HG03025 (cell line): ENCODE measurements around the gene SULF2.

Experiments used
- ATAC-seq: cut with Tn5 transposase; IDR thresholded peaks from one replicate; pipeline ENCODE4 v1.9.1; 2021; ENCODE audit warnings: mild to moderate bottlenecking, moderate library complexity; ENCODE audit not compliant: unreplicated experiment, low FRiP score

The SULF2 gene

DNA sequence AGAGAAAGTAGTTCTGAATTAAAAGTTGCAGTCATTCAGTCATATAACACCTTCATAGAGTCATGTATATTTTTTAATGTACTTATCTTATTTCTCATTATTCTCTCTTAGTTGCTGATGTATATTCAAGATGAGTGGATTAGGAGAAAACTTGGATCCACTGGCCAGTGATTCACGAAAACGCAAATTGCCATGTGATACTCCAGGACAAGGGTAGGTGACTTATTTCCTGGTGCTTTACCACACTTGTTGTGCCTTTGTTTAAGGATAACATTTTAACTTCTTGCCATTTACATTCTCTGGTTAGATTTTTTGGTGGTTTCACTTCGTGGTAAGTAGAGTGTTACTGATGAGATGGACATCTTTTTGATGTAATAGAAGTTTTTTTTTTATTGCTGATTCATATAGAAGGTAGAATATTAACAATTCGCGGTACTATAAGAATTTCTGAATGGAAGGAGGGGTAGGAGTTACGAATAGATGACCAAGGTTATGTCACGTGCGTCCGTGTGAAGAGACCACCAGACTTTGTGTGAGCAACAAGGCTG is 163.1 kb downstream of the SULF2 start:
- ATAC-seq = no peak

GRCh38 chr20:47620808-47621805 is 164.2 kb downstream of the SULF2 start:
- ATAC-seq = no peak

DNA sequence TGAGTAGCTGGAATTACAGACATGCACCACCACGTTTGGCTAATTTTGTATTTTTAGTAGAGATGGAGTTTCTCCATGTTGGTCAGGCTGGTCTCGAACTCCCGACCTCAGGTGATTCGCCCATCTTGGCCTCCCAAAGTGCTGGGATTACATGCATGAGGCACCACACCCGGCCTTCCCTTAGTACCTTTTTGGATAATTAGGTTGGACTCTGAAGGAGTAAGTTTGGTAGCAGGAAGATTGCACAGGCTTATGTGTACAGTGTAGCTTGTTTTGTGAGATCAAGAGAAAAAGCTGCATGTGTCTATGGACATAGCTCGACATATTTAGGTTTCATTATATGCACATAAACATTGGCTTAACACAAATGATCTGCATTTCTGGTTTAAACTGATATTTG is 166.8 kb downstream of the SULF2 start:
- no peak for ATAC-seq

DNA sequence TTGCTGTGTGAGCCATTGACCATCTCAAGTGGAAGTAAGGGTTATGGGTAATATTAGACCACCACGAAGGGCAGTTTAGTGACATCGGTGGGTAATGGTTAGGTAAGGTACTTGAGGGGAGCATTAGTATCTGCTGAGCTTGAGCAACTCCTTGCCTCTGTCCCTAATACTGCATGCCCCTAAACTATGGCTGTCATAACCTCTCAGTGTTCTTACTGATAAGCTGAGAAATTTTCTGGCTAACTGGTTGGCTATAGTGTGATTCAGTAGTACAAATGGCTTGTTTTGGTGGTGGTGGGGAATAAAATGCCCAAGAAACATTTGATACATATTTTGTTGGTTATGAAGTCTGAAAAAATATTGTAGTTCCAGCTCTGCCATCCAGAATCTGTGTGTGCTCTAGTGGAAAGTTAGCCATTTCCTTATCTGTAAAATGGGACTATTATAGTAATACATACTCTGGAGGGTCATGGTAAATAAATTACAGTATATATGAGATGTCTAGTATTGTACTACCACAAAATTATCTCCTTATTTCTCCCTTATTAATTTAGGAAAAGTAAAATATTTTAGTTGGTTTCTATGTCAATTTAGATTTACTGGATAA is 170.5 kb downstream of the SULF2 start:
- ATAC-seq = no peak

- no peak for ATAC-seq
Observed at GRCh38 chr20:47612670-47613069, 172.6 kb downstream of the SULF2 start.

GRCh38 chr20:47611785-47612184 is 173.5 kb downstream of the SULF2 start:
- ATAC-seq = no peak

DNA sequence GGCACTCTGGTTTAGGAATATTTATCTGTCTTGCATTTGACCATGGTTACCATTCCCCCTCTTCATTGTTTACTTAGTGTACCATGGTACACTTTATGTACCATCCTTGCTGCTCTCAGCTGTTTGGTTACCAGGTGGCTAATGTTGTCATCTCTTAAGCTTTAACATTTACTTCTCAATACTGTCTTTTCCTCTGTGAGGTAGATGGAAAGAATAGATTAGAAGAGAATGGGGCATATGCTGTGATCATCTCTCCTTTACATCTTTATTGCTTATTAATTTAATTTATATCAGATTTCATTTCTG is 174.4 kb downstream of the SULF2 start:
- no peak for ATAC-seq

- no peak for ATAC-seq
Observed at GRCh38 chr20:47610247-47610944, 174.9 kb downstream of the SULF2 start.

DNA sequence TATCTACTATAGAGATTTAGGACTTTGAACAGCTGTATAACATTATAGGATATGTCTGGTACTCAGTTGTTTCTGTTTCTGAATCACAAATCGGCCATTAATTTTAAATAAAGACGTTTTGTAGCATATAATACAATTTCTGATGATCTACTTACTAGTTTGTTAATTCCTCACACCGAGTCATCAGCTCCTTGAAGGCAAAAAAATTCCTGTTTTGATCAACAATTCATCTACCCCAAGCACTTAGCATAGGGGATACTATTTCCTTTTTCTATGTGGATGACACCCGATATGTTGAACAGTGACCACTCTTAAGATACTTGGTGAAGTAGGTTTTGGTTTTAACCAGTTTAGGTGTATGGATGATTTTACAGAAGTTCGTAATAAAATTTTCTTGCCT is 176.3 kb downstream of the SULF2 start:
- ATAC-seq = no peak
